Peyer's patch (tissue), 4 donors: ENCODE data around the gene SUPV3L1.

Source experiments
- CTCF ChIP-seq, 6 experiments: fragments of 450-650 bp in 4 of 6; fragments of 200-600 bp in 2 of 6; sonication (generic) in 1 of 6; IDR thresholded peaks; one replicate each; pipeline ENCODE4 v1.5.1; 2017 to 2019; ENCODE audit warnings: antibody characterized with exemption in 6 of 6, mild to moderate bottlenecking in 3 of 6, moderate library complexity in 1 of 6
- POLR2A ChIP-seq, 2 donors: fragments of 450-650 bp; IDR thresholded peaks; one replicate each; pipeline ENCODE4 v1.5.1; 2017; ENCODE audit warnings: antibody characterized with exemption in 2 of 2, mild to moderate bottlenecking in 2 of 2, moderate library complexity in 2 of 2

DNA sequence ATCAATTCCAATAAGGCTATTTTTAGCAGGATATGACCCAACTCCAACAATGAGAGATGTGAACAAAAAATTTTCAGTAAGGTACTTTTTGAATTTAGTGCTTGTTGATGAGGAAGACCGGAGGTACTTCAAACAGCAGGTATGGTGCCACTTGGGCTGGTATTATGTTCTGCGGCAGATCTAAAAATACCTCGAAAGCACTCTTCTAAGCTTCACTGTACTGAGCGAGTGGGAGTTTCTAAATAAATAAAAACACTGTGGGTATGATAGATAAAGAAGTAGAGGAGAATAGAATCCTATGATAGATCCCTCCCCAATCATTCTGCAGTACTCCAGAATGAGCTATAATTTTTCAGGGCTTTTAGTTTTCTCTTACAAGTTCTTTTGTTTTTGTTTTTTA is 11.5 kb upstream of the SUPV3L1 start:
- TF ChIP-seq CTCF (IDR thresholded peaks at IDR 0.05) (no peak), POLR2A (IDR thresholded peaks at IDR 0.05) (no peak)
